ENCODE data around the gene CREBRF. TPM values are rescaled to one million over a fixed set of nuclear protein-coding genes. Genes with fewer than 3 reads are reported as not detected.
"Not testable (repeated sequence)": the region's sequence is repeated elsewhere in the genome, so short reads cannot be mapped to it uniquely, and the experiment has no call there.

The CREBRF gene
- total and polyA plus RNA-seq, 7 donors, result 4.4 to 58.5 (median 47.9) TPM

GRCh38 chr5:173148354-173148753, 92.2 kb downstream of the CREBRF start:
- DNase-seq, result no peak
- H3K4me1 ChIP-seq, result peaks cover 0 to 16% (median 7%) of the 10 kb centered on the region in 4 donors
- no peak overlapping the region for H3K4me3 ChIP-seq
- H3K27me3 ChIP-seq, result no peaks in the 10 kb centered on the region
- peaks cover 0 to 56% (median 5%) of the 10 kb centered on the region in 4 donors for H3K36me3 ChIP-seq
- WGBS, 2 donors, result 70 to 74% methylated on average over 2 of the region's 2 CpGs
- H3K9me3 ChIP-seq, result no peaks in the 10 kb centered on the region
- H3K27ac ChIP-seq, result no peak overlapping the region
- TF ChIP-seq EP300 (IDR thresholded peaks at IDR 0.05) (no peak), POLR2A (IDR thresholded peaks at IDR 0.05) (no peak), POLR2AphosphoS5 (IDR thresholded peaks at IDR 0.05) (no peak), CTCF (IDR thresholded peaks at IDR 0.05) (no peak)
- intact Hi-C loops (cut with DNase I), result loop anchor here (10.0 kb wide), 2 partner anchors 136 to 434 kb away; no protein-coding TSS in a partner anchor

- Histone ChIP-seq H3K27me3 (no peaks in the 10 kb centered on the region), H3K9me3 (no peaks in the 10 kb centered on the region), H3K4me1 (no peaks in the 10 kb centered on the region), H3K27ac (no peak overlapping the region), H3K36me3 (peaks cover 14 to 89% (median 24%) of the 10 kb centered on the region in 4 donors), H3K4me3 (no peak overlapping the region)
- intact Hi-C loops (cut with DNase I), result no loop called here
- WGBS, 2 donors, result 93 to 96% methylated on average over 5 of the region's 5 CpGs
- TF ChIP-seq EP300 (IDR thresholded peaks at IDR 0.05) (no peak), CTCF (IDR thresholded peaks at IDR 0.05) (no peak), POLR2A (IDR thresholded peaks at IDR 0.05) (no peak), POLR2AphosphoS5 (IDR thresholded peaks at IDR 0.05) (no peak)
- DNase-seq, result no peak
Measured at GRCh38 chr5:173152547-173152946, 96.4 kb downstream of the CREBRF start.

GRCh38 chr5:173153842-173154241, 97.7 kb downstream of the CREBRF start:
- Histone ChIP-seq H3K4me3 (no peak overlapping the region), H3K4me1 (no peaks in the 10 kb centered on the region), H3K27ac (no peak overlapping the region), H3K36me3 (peaks cover 14 to 89% (median 28%) of the 10 kb centered on the region in 4 donors), H3K9me3 (no peaks in the 10 kb centered on the region), H3K27me3 (no peaks in the 10 kb centered on the region)
- TF ChIP-seq CTCF (IDR thresholded peaks at IDR 0.05) (no peak), POLR2A (IDR thresholded peaks at IDR 0.05) (no peak), POLR2AphosphoS5 (IDR thresholded peaks at IDR 0.05) (no peak), EP300 (IDR thresholded peaks at IDR 0.05) (no peak)
- no peak for DNase-seq
- intact Hi-C loops (cut with DNase I), result no loop called here
- WGBS, 2 donors, result 91 to 96% methylated on average over 7 of the region's 7 CpGs

GRCh38 chr5:173154619-173155018, 98.5 kb downstream of the CREBRF start:
- H3K27me3 ChIP-seq; intact Hi-C loops (cut with DNase I); H3K9me3 ChIP-seq; DNase-seq; H3K4me1 ChIP-seq; H3K4me3 ChIP-seq; H3K27ac ChIP-seq: not testable (repeated sequence)
- peaks cover 14 to 88% (median 33%) of the 10 kb centered on the region in 4 donors for H3K36me3 ChIP-seq
- 85 to 93% methylated on average over 5 of the region's 5 CpGs for WGBS, 2 donors

GRCh38 chr5:173155912-173156311, 99.8 kb downstream of the CREBRF start:
- H3K27me3 ChIP-seq, result no peaks in the 10 kb centered on the region
- intact Hi-C loops (cut with DNase I), result no loop called here
- peaks cover 21 to 91% (median 42%) of the 10 kb centered on the region in 4 donors for H3K36me3 ChIP-seq
- H3K27ac ChIP-seq, result no peak overlapping the region
- TF ChIP-seq CTCF (IDR thresholded peaks at IDR 0.05) (no peak), POLR2AphosphoS5 (IDR thresholded peaks at IDR 0.05) (no peak), EP300 (IDR thresholded peaks at IDR 0.05) (no peak), POLR2A (IDR thresholded peaks at IDR 0.05) (no peak)
- H3K4me1 ChIP-seq, result no peaks in the 10 kb centered on the region
- 76 to 82% methylated on average over 2 of the region's 2 CpGs for WGBS, 2 donors
- no peak overlapping the region for H3K4me3 ChIP-seq
- DNase-seq, result no peak
- no peaks in the 10 kb centered on the region for H3K9me3 ChIP-seq

Measured in sigmoid colon (tissue), 7 donors.